Activated gamma-delta T cell (primary cell): ENCODE measurements around the gene SLC25A28.
"Not testable (repeated sequence)": the region's sequence is repeated elsewhere in the genome, so short reads cannot be mapped to it uniquely, and the experiment has no call there.

Experiments
- DNase-seq: peaks from one replicate; lab custom pipeline; 2025; lab: John Stamatoyannopoulos, UW

The SLC25A28 gene

GRCh38 chr10:99628923-99629624 lies 8.8 kb upstream of the SLC25A28 start:
- no peak for DNase-seq

DNA sequence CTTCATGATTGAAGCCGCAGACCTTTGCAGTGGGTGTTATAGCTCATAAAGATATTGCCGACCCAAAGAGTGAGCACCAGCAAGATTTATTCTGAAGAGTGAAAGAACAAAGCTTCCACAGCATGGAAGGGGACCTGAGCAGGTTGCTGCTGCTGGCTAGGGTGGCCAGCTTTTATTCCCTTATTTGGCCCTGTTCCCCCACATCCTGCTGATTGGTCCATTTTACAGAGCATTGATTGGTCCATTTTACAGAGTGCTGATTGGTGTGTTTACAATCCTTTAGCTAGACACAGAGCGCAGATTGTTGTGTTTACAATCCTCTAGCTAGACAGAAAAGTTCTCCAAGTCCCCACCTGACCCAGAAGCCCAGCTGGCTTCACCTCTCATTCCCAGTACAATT lies 4.9 kb upstream of the SLC25A28 start:
- not testable (repeated sequence) for DNase-seq

- DNase-seq, result no peak
Measured at GRCh38 chr10:99623919-99624318, 3.7 kb upstream of the SLC25A28 start.

- DNase-seq, result no peak
Measured at GRCh38 chr10:99621454-99622251, 1.4 kb upstream of the SLC25A28 start.

GRCh38 chr10:99620711-99621453 lies 643 bp upstream of the SLC25A28 start:
- peak; percentile 85 for DNase-seq

- DNase-seq, result no peak
Measured at GRCh38 chr10:99619090-99619800, 994 bp downstream of the SLC25A28 start.

- DNase-seq, result no peak
Measured at GRCh38 chr10:99617696-99618095, 2.5 kb downstream of the SLC25A28 start.

- DNase-seq, result no peak
Measured at GRCh38 chr10:99615426-99615825, 4.8 kb downstream of the SLC25A28 start.

GRCh38 chr10:99612167-99612831 lies 7.9 kb downstream of the SLC25A28 start:
- no peak for DNase-seq

GRCh38 chr10:99611326-99611725 lies 8.9 kb downstream of the SLC25A28 start:
- DNase-seq, result no peak

GRCh38 chr10:99610221-99610620 lies 10.0 kb downstream of the SLC25A28 start:
- DNase-seq, result no peak

- no peak for DNase-seq
Measured at GRCh38 chr10:99609186-99609585, 11.1 kb downstream of the SLC25A28 start.

DNA sequence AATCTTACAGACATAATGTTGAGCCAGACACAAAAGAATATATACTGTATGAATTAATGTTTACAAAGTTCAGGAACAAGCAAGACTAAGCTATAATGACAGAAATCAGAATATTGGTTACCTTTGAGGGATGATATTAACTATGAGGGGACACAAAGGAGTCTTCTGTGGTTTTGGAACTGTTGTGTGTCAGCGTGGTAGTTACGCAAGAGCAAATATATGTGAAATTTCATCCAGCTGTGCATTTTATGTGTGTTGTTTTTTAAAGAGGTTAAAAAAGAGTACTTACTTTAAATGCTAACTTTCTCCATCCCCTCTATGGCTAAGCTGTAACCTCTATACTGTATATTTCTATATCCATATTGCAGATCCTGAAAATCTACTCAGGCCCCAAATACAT lies 14.9 kb downstream of the SLC25A28 start:
- no peak for DNase-seq

DNA sequence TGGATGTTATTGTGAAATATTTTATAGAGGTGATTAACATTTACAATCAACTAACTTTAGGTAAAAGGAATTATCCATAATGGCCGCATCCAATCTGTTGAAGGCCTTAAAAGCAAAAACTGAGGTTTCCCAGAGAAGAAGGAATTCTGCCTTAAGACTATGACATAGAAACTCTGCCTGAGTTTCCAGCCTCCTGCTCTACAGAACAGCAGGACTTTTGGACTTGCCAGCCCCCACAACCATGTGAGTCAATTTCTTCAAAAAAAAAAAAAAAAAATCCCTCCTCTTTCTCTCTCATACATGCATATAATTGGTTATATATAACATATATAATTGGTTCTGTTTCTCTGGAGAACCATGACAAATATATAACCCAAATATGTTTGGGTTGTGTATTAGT lies 15.4 kb downstream of the SLC25A28 start:
- DNase-seq, result no peak

- no peak for DNase-seq
Measured at GRCh38 chr10:99598781-99599509, 21.3 kb downstream of the SLC25A28 start.

- no peak for DNase-seq
Measured at GRCh38 chr10:99598011-99598410, 22.2 kb downstream of the SLC25A28 start.

- not testable (repeated sequence) for DNase-seq
Measured at GRCh38 chr10:99596708-99597107, 23.5 kb downstream of the SLC25A28 start.

- no peak for DNase-seq
Measured at GRCh38 chr10:99595770-99596465, 24.3 kb downstream of the SLC25A28 start.

DNA sequence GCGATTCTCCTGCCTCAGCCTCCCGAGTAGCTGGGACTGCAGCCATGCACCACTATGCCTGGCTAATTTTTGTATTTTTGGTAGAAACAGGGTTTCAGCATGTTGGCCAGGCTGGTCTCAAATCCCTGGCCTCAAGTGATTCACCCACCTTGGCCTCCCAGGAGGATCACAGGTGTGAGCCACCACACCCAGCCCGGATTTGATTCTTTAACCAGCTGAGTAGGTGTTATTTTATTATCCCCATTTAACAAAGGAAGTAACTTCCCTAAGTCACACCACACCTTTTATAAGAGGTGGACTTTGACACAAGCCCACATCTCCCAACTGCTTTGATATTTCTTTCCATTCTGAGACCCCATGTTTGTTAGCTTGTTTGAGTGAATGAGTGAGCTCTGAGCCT lies 25.0 kb downstream of the SLC25A28 start:
- DNase-seq, result no peak

DNA sequence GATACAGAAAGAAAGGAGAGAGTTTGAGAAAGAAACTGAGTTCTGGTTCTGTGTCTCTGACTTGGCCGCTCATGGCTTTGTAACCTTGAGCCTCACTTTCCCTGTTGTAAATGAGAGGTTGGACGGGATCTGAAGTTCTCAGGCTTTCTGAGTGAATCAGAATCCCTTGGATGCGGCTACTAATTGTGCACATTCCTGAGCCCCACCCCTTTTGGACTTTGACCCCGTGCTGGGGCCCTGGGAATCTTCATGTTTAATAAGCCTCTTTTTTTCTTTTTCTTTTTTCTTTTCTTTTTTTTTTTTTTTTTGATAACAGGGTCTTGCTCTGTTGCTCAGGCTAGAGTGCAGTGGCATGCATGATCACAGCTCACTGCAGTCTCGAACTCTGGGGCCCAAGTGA lies 26.9 kb downstream of the SLC25A28 start:
- DNase-seq, result no peak
